Keratinocyte (primary cell): ENCODE results near the gene SOHLH1. TPM values are rescaled to one million over a fixed set of nuclear protein-coding genes. Genes with fewer than 3 reads are reported as not detected.

Experiments
- DNase-seq: peaks from one replicate; pipeline ENCODE4 v3.0.0-alpha.2; 2011; ENCODE audit warnings: low read depth, missing footprints, low spot score
- FAIRE-seq: peaks from 2 replicates; lab custom pipeline; 2011; peaks lifted over from hg19 to GRCh38; lab: Jason Lieb, UNC
- H2AFZ ChIP-seq: 2 replicates; pipeline ENCODE4 v1.6.0; 2012; ENCODE audit warnings: low read length, control low read depth, inconsistent platforms; ENCODE audit not compliant: control insufficient read depth
- H3K27ac ChIP-seq: 2 replicates; pipeline ENCODE4 v1.5.1; 2011; ENCODE audit warnings: low read length; ENCODE audit not compliant: control insufficient read depth, insufficient read depth
- H3K27me3 ChIP-seq: 3 replicates; pipeline ENCODE4 v1.6.0; 2011; ENCODE audit warnings: low read length; ENCODE audit not compliant: control insufficient read depth, insufficient read depth; ENCODE audit errors: extremely low read depth
- H3K36me3 ChIP-seq, 2 experiments: 2 replicates in 1 of 2; 3 replicates in 1 of 2; pipeline ENCODE4 v1.5.1; 2011; ENCODE audit warnings: low read length in 2 of 2, mild to moderate bottlenecking in 1 of 2; ENCODE audit not compliant: control insufficient read depth in 2 of 2, insufficient read depth in 2 of 2; ENCODE audit errors: extremely low read depth in 1 of 2
- H3K4me1 ChIP-seq: 3 replicates; pipeline ENCODE4 v1.5.1; 2011; ENCODE audit warnings: low read length; ENCODE audit not compliant: control insufficient read depth, insufficient read depth; ENCODE audit errors: extremely low read depth
- H3K4me2 ChIP-seq: 3 replicates; pipeline ENCODE4 v1.6.0; 2011; ENCODE audit warnings: low read depth, low read length; ENCODE audit not compliant: control insufficient read depth, insufficient read depth; ENCODE audit errors: extremely low read depth
- H3K4me3 ChIP-seq, 3 experiments: fragments of 200-600 bp in 1 of 3; sonication (generic) in 1 of 3; 2 replicates in 2 of 3; 3 replicates in 1 of 3; pipeline ENCODE4 v1.5.1; 2011 to 2016; ENCODE audit warnings: low read length in 3 of 3, mild to moderate bottlenecking in 3 of 3, control low read depth in 2 of 3, inconsistent platforms in 1 of 3, low read depth in 1 of 3, mixed read lengths in 1 of 3, mixed run types in 1 of 3, moderate library complexity in 1 of 3; ENCODE audit not compliant: control insufficient read depth in 2 of 3, insufficient read depth in 2 of 3; ENCODE audit errors: extremely low read depth in 1 of 3
- H3K79me2 ChIP-seq: 2 replicates; pipeline ENCODE4 v1.6.0; 2012; ENCODE audit warnings: low read length; ENCODE audit not compliant: control insufficient read depth, insufficient read depth
- H3K9ac ChIP-seq: 3 replicates; pipeline ENCODE4 v1.6.0; 2011; ENCODE audit warnings: low read length; ENCODE audit not compliant: control insufficient read depth, insufficient read depth; ENCODE audit errors: extremely low read depth
- H3K9me1 ChIP-seq: 3 replicates; pipeline ENCODE4 v1.6.0; 2011; ENCODE audit warnings: low read length; ENCODE audit not compliant: control insufficient read depth, insufficient read depth; ENCODE audit errors: extremely low read depth
- H3K9me3 ChIP-seq: 2 replicates; pipeline ENCODE4 v1.5.1; 2012; ENCODE audit warnings: low read depth, low read length; ENCODE audit not compliant: control insufficient read depth
- H4K20me1 ChIP-seq: 3 replicates; pipeline ENCODE4 v1.6.0; 2011; ENCODE audit warnings: low read length; ENCODE audit not compliant: control insufficient read depth, insufficient read depth; ENCODE audit errors: extremely low read depth
- CTCF ChIP-seq, 3 experiments: IDR thresholded peaks in 1 of 3; conservative IDR thresholded peaks in 1 of 3; optimal IDR thresholded peaks in 1 of 3; 2 replicates in 2 of 3; 3 replicates in 1 of 3; pipeline versions ENCODE3 to v1.5.1; 2011; ENCODE audit warnings: low read length in 3 of 3, mild to moderate bottlenecking in 3 of 3, moderate library complexity in 2 of 3, control low read depth in 1 of 3, inconsistent platforms in 1 of 3; ENCODE audit not compliant: insufficient read depth in 2 of 3; ENCODE audit errors: extremely low read depth in 1 of 3
- EZH2 ChIP-seq: IDR thresholded peaks from one replicate; pipeline ENCODE4 v1.6.1; 2012; ENCODE audit warnings: inconsistent platforms, mild to moderate bottlenecking, low read length, moderate library complexity
- dilution Hi-C: fragments of 300-500 bp; cut with MboI; formaldehyde crosslinking; loops from one replicate; pipeline ENCODE4 v1.7.0; 2020; ENCODE audit warnings: low sequenced_read_pairs; ENCODE audit not compliant: extremely low pct_ligation_motif_present
- polyA plus RNA-seq, 5 experiments: library from polyadenylated mRNA; depleted of rRNA in 3 of 5; stranded (reverse) in 3 of 5; stranded (forward) in 1 of 5; unstranded in 1 of 5; fragments of >200 nt; gene quantifications; 1 replicate in 1 of 5; 2 replicates in 3 of 5; 3 replicates in 1 of 5; pipeline versions ENCODE4 v1.2.1 to v1.2.3, GENCODE V29; 2011 to 2012; ENCODE audit warnings: missing spikeins in 2 of 5, low read depth in 1 of 5, low replicate concordance in 1 of 5

The SOHLH1 gene
- polyA plus RNA-seq, 1 donor (not counting 4 experiments of a cell fraction or from before 2014, with no cell fraction given), result not detected

GRCh38 chr9:135667463-135668001 lies 31.7 kb downstream of the SOHLH1 start:
- no peaks in the 10 kb centered on the region for H3K9me3 ChIP-seq
- no peaks in the 10 kb centered on the region for H4K20me1 ChIP-seq
- H2AFZ ChIP-seq, result no peak overlapping the region
- no peak overlapping the region for H3K9ac ChIP-seq
- no peak for TF ChIP-seq CTCF (optimal IDR thresholded peaks at IDR 0.05 in 1 of 3, IDR thresholded peaks at IDR 0.05 in 1 of 3, conservative IDR thresholded peaks at IDR 0.05 in 1 of 3; ENCODE audit: extremely low read depth in 1 of 3, insufficient read depth in 2 of 3, low read length in 3 of 3)
- no peak for TF ChIP-seq EZH2
- FAIRE-seq (no peak), DNase-seq (no peak)
- no peaks in the 10 kb centered on the region for H3K36me3 ChIP-seq
- H3K4me2 ChIP-seq, result no peak overlapping the region
- H3K4me3 ChIP-seq, result no peak overlapping the region
- no peaks in the 10 kb centered on the region for H3K27me3 ChIP-seq
- H3K27ac ChIP-seq, result no peak overlapping the region
- H3K79me2 ChIP-seq, result no peaks in the 10 kb centered on the region
- H3K9me1 ChIP-seq, result no peaks in the 10 kb centered on the region
- dilution Hi-C loops, result no loop called here
- H3K4me1 ChIP-seq, result no peaks in the 10 kb centered on the region

- Histone ChIP-seq H3K79me2 (no peaks in the 10 kb centered on the region), H3K4me2 (no peak overlapping the region), H3K4me1 (no peaks in the 10 kb centered on the region), H3K4me3 (no peak overlapping the region), H3K27ac (no peak overlapping the region), H3K36me3 (no peaks in the 10 kb centered on the region), H2AFZ (no peak overlapping the region), H3K9me1 (no peaks in the 10 kb centered on the region), H3K27me3 (no peaks in the 10 kb centered on the region), H3K9me3 (no peaks in the 10 kb centered on the region), H3K9ac (no peak overlapping the region), H4K20me1 (no peaks in the 10 kb centered on the region)
- TF ChIP-seq CTCF (optimal IDR thresholded peaks at IDR 0.05 in 1 of 3, IDR thresholded peaks at IDR 0.05 in 1 of 3, conservative IDR thresholded peaks at IDR 0.05 in 1 of 3; ENCODE audit: extremely low read depth in 1 of 3, insufficient read depth in 2 of 3, low read length in 3 of 3), result no peak
- TF ChIP-seq EZH2, result no peak
- FAIRE-seq, result no peak
- no peak for DNase-seq
- dilution Hi-C loops, result no loop called here
Measured at GRCh38 chr9:135666534-135667462, 32.5 kb downstream of the SOHLH1 start.
